Suppressor macrophage treated with lipopolysaccharide for 1 hour (primary cell): ENCODE results near the gene SDF2.
"Not testable (repeated sequence)": the region's sequence is repeated elsewhere in the genome, so short reads cannot be mapped to it uniquely, and the experiment has no call there.

Source experiments
- DNase-seq, 3 donors: peaks; one replicate each; pipeline ENCODE4 v3.0.0-alpha.2; 2020 to 2022

SDF2 gene

DNA sequence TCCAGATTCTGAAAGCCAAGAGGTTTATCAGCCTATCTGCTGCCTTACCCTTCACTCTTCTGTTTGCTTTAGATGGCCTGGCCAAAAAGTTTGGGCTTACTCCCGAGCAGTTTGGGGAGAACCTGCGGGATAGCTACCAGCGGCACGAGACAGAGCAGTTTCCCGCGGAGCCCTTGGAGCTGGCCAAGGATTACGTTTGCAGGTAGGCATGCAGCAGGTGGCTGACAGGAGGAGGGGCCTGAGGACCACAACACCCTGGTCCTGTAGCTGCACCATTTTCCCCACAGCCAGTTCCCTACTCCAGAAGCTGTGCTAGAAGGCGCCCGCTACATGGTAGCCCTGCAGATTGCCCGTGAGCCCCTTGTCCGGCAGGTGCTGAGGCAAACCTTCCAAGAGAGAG, 20.9 kb upstream of the SDF2 start:
- no peak for DNase-seq

DNA sequence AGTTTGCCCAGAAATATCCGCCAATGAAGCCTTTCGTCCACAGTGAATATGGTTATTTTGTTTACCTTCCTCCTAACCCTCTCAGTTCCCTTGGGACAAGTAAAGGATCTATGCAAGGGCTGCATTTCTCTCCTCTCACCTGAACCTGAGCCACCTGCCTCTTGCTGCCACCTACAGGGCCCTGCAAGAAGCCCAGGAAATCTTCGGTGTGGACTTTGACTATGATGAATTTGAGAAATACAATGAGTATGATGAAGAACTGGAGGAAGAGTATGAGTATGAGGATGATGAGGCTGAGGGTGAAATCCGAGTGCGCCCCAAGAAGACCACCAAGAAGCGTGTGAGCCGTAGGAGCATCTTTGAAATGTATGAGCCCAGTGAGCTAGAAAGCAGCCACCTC, 14.3 kb upstream of the SDF2 start:
- no peak for DNase-seq

DNA sequence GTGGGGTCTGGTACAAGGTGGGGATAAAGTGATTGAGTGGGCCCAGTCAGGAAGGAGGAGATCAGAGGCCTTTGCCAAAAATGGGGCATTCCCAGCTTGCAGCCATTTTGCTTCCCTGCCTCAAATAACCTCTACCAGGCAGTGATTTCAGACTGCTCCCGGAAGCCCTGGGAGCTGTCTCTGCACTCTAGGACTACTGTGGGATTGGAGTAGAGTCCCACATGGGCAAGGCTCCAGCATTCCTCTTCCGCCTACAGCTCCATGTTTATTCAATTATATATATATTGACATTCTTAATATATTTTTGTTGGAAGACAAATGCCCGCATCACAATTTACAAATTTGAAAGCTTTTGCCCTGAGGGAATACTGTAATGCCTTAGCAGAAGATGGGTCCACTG, 13.8 kb upstream of the SDF2 start:
- DNase-seq: no peak

DNA sequence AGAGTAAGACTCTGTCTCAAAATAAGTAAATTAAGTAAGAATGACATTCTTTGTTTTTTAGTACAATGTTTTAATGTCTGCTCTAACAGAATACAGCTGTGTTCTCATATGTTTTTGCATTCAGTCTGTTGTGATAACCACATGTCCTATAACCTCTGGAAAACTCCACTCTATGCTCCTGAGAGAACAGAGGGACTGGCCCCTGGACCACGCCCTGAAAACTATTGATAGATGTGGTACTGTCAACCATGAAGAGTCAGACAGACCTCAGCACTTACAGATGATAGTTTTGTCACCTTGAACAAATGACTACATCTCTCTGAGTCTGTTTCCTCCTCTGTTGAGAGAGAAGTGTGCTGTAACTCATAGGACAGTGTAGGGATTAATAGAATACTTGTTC, 8.2 kb upstream of the SDF2 start:
- no peak for DNase-seq

DNA sequence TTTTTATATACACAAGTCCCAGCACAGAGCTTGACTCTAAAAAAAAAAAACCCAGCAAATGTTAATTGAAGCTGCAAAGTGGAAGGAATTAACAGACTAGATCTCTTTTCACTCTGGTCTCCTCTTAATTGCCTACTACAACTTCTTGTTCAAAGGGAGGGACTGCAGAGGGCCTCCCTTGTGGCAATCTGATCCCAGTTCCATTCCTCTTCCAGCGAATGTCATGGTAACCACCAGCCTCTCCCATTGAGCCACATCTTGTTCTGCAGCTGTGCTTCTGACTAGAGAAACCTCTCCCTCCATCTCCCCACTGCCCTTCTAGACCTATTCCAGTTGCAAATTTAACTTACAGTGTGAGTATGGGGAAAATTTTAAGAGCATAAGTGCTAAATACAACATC, 6.2 kb upstream of the SDF2 start:
- no peak for DNase-seq

GRCh38 chr17:28665994-28666393, 4.3 kb upstream of the SDF2 start:
- DNase-seq: no peak

DNA sequence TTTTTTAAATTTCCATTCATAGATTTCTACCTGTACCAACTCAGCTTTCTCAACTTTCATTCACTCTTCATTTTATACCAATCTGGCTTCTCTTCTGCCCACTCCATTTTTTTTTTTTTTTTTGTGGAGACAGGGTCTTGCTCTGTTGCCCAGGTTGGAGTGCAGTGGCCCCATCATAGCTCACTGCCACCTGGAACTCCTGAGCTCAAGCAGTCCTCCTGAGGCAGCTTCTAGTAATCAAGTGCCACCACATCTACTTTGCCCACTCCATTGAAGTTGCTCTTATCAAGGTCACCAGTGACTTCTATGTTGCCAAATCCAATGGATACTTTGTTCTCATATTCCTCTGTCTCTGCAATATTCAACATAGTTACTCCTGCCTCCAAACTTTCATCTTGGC, 2.0 kb upstream of the SDF2 start:
- no peak for DNase-seq

- no peak for DNase-seq
These were observed 772 bp upstream of the SDF2 start for GRCh38 chr17:28662527-28662829.

- not testable (repeated sequence) for DNase-seq
These were observed 2.2 kb downstream of the SDF2 start for GRCh38 chr17:28659497-28659881.

- DNase-seq: not testable (repeated sequence)
These were observed 2.8 kb downstream of the SDF2 start for GRCh38 chr17:28658766-28659496.

DNA sequence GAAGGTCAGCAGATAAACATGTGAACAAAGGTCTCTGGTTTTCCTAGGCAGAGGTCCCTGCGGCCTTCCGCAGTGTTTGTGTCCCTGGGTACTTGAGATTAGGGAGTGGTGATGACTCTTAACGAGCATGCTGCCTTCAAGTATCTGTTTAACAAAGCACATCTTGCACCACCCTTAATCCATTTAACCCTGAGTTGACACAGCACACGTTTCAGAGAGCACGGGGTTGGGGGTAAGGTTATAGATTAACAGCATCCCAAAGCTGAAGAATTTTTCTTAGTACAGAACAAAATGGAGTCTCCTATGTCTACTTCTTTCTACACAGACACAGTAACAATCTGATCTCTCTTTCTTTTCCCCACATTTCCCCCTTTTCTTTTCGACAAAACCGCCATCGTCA, 3.4 kb downstream of the SDF2 start:
- not testable (repeated sequence) for DNase-seq

DNA sequence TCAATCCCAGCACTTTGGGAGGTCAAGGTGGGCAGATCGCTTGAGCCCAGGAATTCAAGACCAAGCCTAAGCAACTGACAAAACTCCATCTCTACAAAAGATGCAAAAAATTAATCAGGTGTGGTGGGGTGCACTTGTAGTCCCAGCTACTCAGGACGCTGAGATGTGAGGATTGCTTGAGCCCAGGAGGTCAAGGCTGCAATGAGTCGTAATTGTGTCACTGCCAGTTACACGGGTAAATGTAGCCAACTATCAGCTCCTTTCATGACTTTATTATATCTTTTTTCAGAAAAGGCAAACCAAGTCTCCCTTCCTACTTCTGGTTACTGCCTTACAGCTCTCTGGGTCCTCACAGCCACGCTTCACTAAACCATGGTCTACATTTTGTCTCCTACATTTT, 4.0 kb downstream of the SDF2 start:
- no peak for DNase-seq

DNA sequence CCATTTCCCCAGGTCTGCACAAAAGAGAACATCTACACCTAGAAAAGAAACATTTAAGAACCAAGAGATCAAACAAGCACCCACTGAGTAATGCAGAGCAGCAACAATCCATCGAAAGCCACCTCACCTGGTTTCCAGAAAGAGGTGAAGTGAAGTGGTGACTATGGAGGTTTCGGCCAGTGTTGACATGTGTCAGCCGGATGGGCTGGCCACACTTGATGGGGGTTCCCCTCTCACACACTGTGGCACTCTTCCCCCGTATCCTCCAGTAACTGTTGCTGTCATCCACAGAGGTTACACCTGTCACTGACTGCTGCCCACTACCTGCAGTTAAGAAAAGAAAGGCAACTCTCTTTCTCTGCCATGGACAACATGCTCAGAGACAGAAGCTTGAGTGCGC, 6.5 kb downstream of the SDF2 start:
- DNase-seq: no peak

- DNase-seq: no peak
These were observed 13.0 kb downstream of the SDF2 start for GRCh38 chr17:28648698-28649097.

- no peak for DNase-seq
These were observed 15.5 kb downstream of the SDF2 start for GRCh38 chr17:28646039-28646754.

- DNase-seq: no peak
These were observed 16.1 kb downstream of the SDF2 start for GRCh38 chr17:28645576-28645939.

- DNase-seq: peak; percentile 96 to 99 (median 98)
These were observed 16.7 kb downstream of the SDF2 start, which contains the start of gene BLTP2 for GRCh38 chr17:28644787-28645575. BLTP2 (minus strand) TSS chr17:28645158; CDS start chr17:28645056, 102 bp downstream.

DNA sequence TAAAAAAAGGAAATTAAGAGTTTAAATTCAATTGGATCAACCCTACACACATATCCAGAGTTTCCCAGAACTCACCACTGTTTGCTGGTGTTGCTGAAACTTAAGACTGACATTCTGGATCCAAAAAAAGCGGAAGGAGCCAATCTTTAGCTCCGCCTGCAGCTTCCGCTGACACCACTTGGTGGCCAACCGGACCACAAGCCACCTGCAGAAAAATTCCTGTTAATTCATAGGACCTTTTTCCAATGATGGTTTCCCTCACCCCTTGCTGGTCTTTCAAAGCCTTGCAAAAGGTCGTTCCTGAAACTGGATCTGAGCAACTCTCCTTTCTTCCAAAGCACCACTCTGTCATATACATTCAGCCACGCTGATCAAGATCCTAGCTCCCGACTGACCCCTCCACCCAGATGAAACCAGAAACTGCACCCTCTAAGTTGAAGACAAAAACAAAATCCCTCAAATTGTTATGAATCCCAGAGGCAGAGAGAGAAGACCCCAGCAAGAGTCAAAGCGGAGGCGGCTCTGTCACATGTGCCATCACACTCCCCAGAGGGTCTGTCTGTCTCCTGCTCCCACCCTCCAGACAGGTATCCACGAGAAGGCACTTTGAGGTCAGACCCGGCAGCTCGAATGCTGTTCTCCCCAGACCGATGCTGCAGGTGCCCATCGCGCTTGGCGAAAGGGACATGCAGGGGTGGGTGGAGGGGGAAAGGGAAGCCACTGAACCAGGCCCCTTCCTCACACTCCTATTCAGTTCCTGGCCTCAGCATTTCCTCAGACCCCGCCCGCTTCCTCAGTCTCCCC, 17.5 kb downstream of the SDF2 start:
- DNase-seq: peak; percentile 78 to 85 (median 82)

DNA sequence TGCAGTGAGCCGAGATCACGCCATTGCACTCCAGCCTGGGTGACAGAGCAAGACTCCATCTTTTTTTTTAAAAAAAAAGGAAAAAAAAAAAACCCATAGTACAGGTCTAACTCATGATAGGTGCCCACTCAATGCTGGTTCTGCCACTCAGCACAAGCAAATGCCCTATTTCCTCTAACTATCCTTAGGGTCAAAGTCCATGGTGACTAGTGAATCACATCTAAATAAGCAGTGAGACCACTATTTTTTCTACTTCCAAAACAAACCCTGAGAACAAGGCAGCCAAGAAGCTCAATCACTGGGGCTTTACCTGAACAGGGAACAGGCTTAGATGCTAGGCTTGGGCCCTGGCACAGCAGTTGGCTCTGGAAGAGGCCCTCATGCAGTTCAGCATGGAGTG, 20.1 kb downstream of the SDF2 start:
- DNase-seq: no peak

GRCh38 chr17:28635506-28635905, 26.2 kb downstream of the SDF2 start:
- no peak for DNase-seq

- peak; percentile 40 to 59 (median 54) for DNase-seq
These were observed 27.4 kb downstream of the SDF2 start for GRCh38 chr17:28634206-28634865.

- no peak for DNase-seq
These were observed 34.9 kb downstream of the SDF2 start for GRCh38 chr17:28626818-28627217.

GRCh38 chr17:28624148-28624547, 37.6 kb downstream of the SDF2 start:
- DNase-seq: no peak
